ENCODE results near the gene RAB18. TPM values are rescaled to one million over a fixed set of nuclear protein-coding genes. Genes with fewer than 3 reads are reported as not detected.

The RAB18 gene
- polyA plus RNA-seq, 1 donor (not counting 4 experiments of a cell fraction or from before 2014, with no cell fraction given): 179 TPM

GRCh38 chr10:27547482-27547881, 43.4 kb downstream of the RAB18 start:
- TF ChIP-seq CTCF (optimal IDR thresholded peaks at IDR 0.05 in 1 of 3, IDR thresholded peaks at IDR 0.05 in 1 of 3, conservative IDR thresholded peaks at IDR 0.05 in 1 of 3; ENCODE audit: extremely low read depth in 1 of 3, insufficient read depth in 2 of 3, low read length in 3 of 3) (no peak), EZH2 (IDR thresholded peaks at IDR 0.05; ENCODE audit: low read length) (no peak)
- DNase-seq (ENCODE audit: low read depth, low spot score): no peak

GRCh38 chr10:27550823-27551222, 46.7 kb downstream of the RAB18 start:
- no peak for FAIRE-seq
- TF ChIP-seq CTCF (optimal IDR thresholded peaks at IDR 0.05 in 1 of 3, IDR thresholded peaks at IDR 0.05 in 1 of 3, conservative IDR thresholded peaks at IDR 0.05 in 1 of 3; ENCODE audit: extremely low read depth in 1 of 3, insufficient read depth in 2 of 3, low read length in 3 of 3): no peak
- TF ChIP-seq EZH2 (IDR thresholded peaks at IDR 0.05; ENCODE audit: low read length): no peak
- H3K4me2 ChIP-seq (ENCODE audit: control insufficient read depth, extremely low read depth, insufficient read depth, low read depth, low read length): no peak overlapping the region
- no peak for DNase-seq (ENCODE audit: low read depth, low spot score)
- peaks cover 0 to 4% of the 10 kb centered on the region in 2 experiments for H3K36me3 ChIP-seq (ENCODE audit: control insufficient read depth in 2 of 2, extremely low read depth in 1 of 2, insufficient read depth in 2 of 2, low read length in 2 of 2)
- no peaks in the 10 kb centered on the region for H4K20me1 ChIP-seq (ENCODE audit: control insufficient read depth, extremely low read depth, insufficient read depth, low read length)
- no peak overlapping the region for H2AFZ ChIP-seq (ENCODE audit: control insufficient read depth, low read length)
- H3K27ac ChIP-seq (ENCODE audit: control insufficient read depth, insufficient read depth, low read length): no peak overlapping the region
- H3K4me3 ChIP-seq (ENCODE audit: control insufficient read depth in 2 of 3, extremely low read depth in 1 of 3, insufficient read depth in 2 of 3, low read depth in 1 of 3, low read length in 3 of 3): no peak overlapping the region
- H3K9ac ChIP-seq (ENCODE audit: control insufficient read depth, extremely low read depth, insufficient read depth, low read length): no peak overlapping the region
- H3K4me1 ChIP-seq (ENCODE audit: control insufficient read depth, extremely low read depth, insufficient read depth, low read length): no peaks in the 10 kb centered on the region
- no peaks in the 10 kb centered on the region for H3K79me2 ChIP-seq (ENCODE audit: control insufficient read depth, insufficient read depth, low read length)
- no peaks in the 10 kb centered on the region for H3K9me3 ChIP-seq (ENCODE audit: control insufficient read depth, low read depth, low read length)
- no peaks in the 10 kb centered on the region for H3K27me3 ChIP-seq (ENCODE audit: control insufficient read depth, extremely low read depth, insufficient read depth, low read length)
- dilution Hi-C loops (cut with MboI; ENCODE audit: extremely low pct_ligation_motif_present, low sequenced_read_pairs): no loop called here
- H3K9me1 ChIP-seq (ENCODE audit: control insufficient read depth, extremely low read depth, insufficient read depth, low read length): no peaks in the 10 kb centered on the region

More at GRCh38 chr10:27547482-27547881, 43.4 kb downstream of the RAB18 start:
- H2AFZ ChIP-seq (ENCODE audit: control insufficient read depth, low read length): no peak overlapping the region
- dilution Hi-C loops (cut with MboI; ENCODE audit: extremely low pct_ligation_motif_present, low sequenced_read_pairs): no loop called here
- H3K9me1 ChIP-seq (ENCODE audit: control insufficient read depth, extremely low read depth, insufficient read depth, low read length): no peaks in the 10 kb centered on the region
- no peaks in the 10 kb centered on the region for H3K79me2 ChIP-seq (ENCODE audit: control insufficient read depth, insufficient read depth, low read length)
- H3K9me3 ChIP-seq (ENCODE audit: control insufficient read depth, low read depth, low read length): no peaks in the 10 kb centered on the region
- H4K20me1 ChIP-seq (ENCODE audit: control insufficient read depth, extremely low read depth, insufficient read depth, low read length): no peaks in the 10 kb centered on the region
- no peak overlapping the region for H3K27ac ChIP-seq (ENCODE audit: control insufficient read depth, insufficient read depth, low read length)
- H3K36me3 ChIP-seq (ENCODE audit: control insufficient read depth in 2 of 2, extremely low read depth in 1 of 2, insufficient read depth in 2 of 2, low read length in 2 of 2): peaks cover 8 to 9% of the 10 kb centered on the region in 2 experiments
- no peak overlapping the region for H3K9ac ChIP-seq (ENCODE audit: control insufficient read depth, extremely low read depth, insufficient read depth, low read length)
- no peak for FAIRE-seq
- H3K4me2 ChIP-seq (ENCODE audit: control insufficient read depth, extremely low read depth, insufficient read depth, low read depth, low read length): no peak overlapping the region
- H3K4me3 ChIP-seq (ENCODE audit: control insufficient read depth in 2 of 3, extremely low read depth in 1 of 3, insufficient read depth in 2 of 3, low read depth in 1 of 3, low read length in 3 of 3): no peak overlapping the region
- H3K4me1 ChIP-seq (ENCODE audit: control insufficient read depth, extremely low read depth, insufficient read depth, low read length): no peaks in the 10 kb centered on the region
- no peaks in the 10 kb centered on the region for H3K27me3 ChIP-seq (ENCODE audit: control insufficient read depth, extremely low read depth, insufficient read depth, low read length)

Measured in keratinocyte (primary cell).